ENCODE data around the gene PLXND1. TPM values are rescaled to one million over a fixed set of nuclear protein-coding genes. Genes with fewer than 3 reads are reported as not detected.
"Not testable (repeated sequence)": the region's sequence is repeated elsewhere in the genome, so short reads cannot be mapped to it uniquely, and the experiment has no call there.

Gene PLXND1
- total and polyA plus RNA-seq, 5 experiments from 2014 or later = 0.25 to 11.3 (median 1.2) TPM

DNA sequence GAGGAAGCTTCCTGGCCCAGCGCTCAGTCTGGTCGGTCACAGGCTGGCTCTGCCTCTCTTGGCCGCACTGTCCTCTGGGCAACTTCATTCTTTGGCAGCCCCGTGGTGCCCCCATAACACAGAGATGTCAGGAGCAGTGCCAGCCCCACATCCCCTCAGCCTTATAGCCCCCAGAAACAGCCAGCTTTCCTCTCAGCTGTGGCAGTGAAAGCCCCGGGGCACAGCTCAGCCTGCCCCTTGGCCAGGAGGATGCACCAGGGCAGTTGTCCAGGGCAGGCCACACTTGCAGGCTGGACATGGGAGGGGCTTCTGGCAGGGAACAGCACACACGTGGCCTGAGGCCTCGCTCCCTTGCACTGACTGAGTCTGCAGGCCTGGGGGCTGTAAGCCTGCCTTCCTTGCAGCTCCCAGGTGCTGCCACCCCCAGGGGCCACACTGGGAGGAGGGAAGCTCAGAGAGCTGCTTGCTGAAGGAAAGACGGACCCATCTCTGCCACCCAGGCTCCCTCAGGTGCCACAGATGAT, 88.4 kb downstream of the PLXND1 start:
- POLR2A ChIA-PET = no interaction called here
- no peaks in the 10 kb centered on the region for H3K9me3 Mint-ChIP-seq
- no peaks in the 10 kb centered on the region for H3K27me3 Mint-ChIP-seq
- ATAC-seq = no peak
- no peak overlapping the region for H3K4me3 Mint-ChIP-seq
- no peaks in the 10 kb centered on the region for H3K4me1 Mint-ChIP-seq
- peak overlapping the region in 1 of 10 donors; percentile 59 for H3K27ac Mint-ChIP-seq
- no peak for DNase-seq
- H3K36me3 Mint-ChIP-seq = peaks cover 0 to 2% (median 0%) of the 10 kb centered on the region in 3 donors

- no peaks in the 10 kb centered on the region for H3K4me1 Mint-ChIP-seq
- ATAC-seq (no peak), DNase-seq (no peak)
- H3K27me3 Mint-ChIP-seq = no peaks in the 10 kb centered on the region
- H3K4me3 Mint-ChIP-seq = no peak overlapping the region
- POLR2A ChIA-PET = no interaction called here
- peaks cover 0 to 2% (median 0%) of the 10 kb centered on the region in 3 donors for H3K36me3 Mint-ChIP-seq
- H3K9me3 Mint-ChIP-seq = no peaks in the 10 kb centered on the region
- peak overlapping the region in 2 of 10 donors; percentile 28 to 59 for H3K27ac Mint-ChIP-seq
These were observed 89.0 kb downstream of the PLXND1 start for GRCh38 chr3:129517516-129517915.

- H3K9me3 Mint-ChIP-seq, POLR2A ChIA-PET, H3K36me3 Mint-ChIP-seq, H3K4me1 Mint-ChIP-seq, H3K27me3 Mint-ChIP-seq, ATAC-seq, DNase-seq, H3K4me3 Mint-ChIP-seq: not testable (repeated sequence)
- peak overlapping the region in 1 of 10 donors; percentile 74 for H3K27ac Mint-ChIP-seq
These were observed 90.5 kb downstream of the PLXND1 start for GRCh38 chr3:129515821-129516432.

DNA sequence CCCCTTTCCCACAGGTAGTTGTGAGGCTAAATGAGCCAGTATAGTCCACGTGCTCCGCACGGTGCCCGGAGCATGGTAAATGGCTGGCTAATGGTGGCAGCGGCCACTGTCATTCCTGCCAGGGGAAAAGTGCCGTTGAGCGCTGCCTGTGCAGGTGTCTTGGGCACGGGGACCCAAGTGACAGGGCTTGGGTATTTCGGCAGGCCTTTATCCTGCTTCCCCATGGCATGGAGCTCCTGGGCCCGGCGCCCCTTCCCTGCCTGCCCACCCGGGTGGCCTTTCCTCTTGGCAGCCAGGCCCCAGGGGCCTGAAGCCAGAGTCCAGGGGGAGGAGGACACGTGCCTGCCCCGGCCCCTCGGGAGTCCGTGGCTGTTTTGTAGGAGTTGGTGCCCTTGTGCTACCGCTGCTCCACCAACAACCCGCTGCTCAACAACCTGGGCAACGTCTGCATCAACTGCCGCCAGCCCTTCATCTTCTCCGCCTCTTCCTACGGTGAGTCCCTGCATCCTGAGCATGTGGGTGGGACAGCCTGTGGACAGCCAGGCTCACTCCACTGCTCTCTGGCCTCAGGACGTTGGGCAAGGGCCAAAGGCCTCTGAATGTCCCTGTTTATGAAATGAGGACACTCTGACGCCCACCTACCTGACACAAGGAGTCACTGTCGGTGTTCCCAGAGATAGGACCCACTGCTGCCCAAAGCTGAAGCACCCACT, 91.2 kb downstream of the PLXND1 start:
- not testable (repeated sequence) for H3K27me3 Mint-ChIP-seq, H3K4me3 Mint-ChIP-seq, H3K4me1 Mint-ChIP-seq, H3K9me3 Mint-ChIP-seq, H3K36me3 Mint-ChIP-seq, ATAC-seq, DNase-seq
- POLR2A ChIA-PET = interaction anchor here (0.6 to 1.2 kb wide), 2 partner anchors 9 to 208 kb away, joined by 3 to 6 read pairs; no protein-coding TSS in a partner anchor
- H3K27ac Mint-ChIP-seq = peak overlapping the region in 3 of 10 donors; percentile 14 to 41 (median 15)

DNA sequence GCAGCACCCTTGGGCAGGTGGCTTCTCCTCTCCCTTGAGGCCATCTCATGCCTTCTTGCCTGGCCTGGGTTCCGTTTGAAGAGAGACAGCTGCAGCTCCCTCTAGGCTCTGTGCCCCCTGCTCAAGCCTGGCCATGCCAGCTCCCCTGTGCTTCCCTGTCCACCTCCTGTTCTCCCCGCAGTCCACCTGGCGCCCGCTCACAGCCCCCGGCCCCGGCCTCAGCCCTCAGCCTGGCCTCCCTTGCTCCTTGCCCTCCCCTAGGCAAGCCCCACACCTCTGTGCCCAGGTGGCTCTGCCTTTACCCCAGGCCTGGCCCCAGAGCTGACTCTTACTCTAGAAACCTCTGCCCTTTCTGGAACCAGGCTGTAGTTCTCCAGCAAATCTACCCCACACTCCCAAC, 91.9 kb downstream of the PLXND1 start:
- ATAC-seq = no peak
- Mint-ChIP-seq H3K27me3 (no peaks in the 10 kb centered on the region), H3K36me3 (peaks cover 0 to 6% (median 6%) of the 10 kb centered on the region in 3 donors), H3K4me3 (no peak overlapping the region), H3K9me3 (no peaks in the 10 kb centered on the region), H3K27ac (peak overlapping the region in 2 of 10 donors; percentile 41 to 82), H3K4me1 (peaks cover 0 to 5% (median 2%) of the 10 kb centered on the region in 4 donors)
- no peak for DNase-seq
- POLR2A ChIA-PET = interaction anchor here (0.6 to 1.2 kb wide), 2 partner anchors 8 to 209 kb away, joined by 3 to 6 read pairs; no protein-coding TSS in a partner anchor

- H3K27me3 Mint-ChIP-seq = no peaks in the 10 kb centered on the region
- no peak for ATAC-seq
- no peak overlapping the region for H3K4me3 Mint-ChIP-seq
- no peaks in the 10 kb centered on the region for H3K9me3 Mint-ChIP-seq
- peaks cover 0 to 5% (median 2%) of the 10 kb centered on the region in 4 donors for H3K4me1 Mint-ChIP-seq
- peaks cover 0 to 11% (median 6%) of the 10 kb centered on the region in 3 donors for H3K36me3 Mint-ChIP-seq
- DNase-seq = no peak
- H3K27ac Mint-ChIP-seq = peak overlapping the region in 2 of 10 donors; percentile 6 to 82
- POLR2A ChIA-PET = interaction anchor here (0.6 to 1.2 kb wide), 2 partner anchors 8 to 209 kb away, joined by 3 to 6 read pairs; no protein-coding TSS in a partner anchor
These were observed 92.4 kb downstream of the PLXND1 start for GRCh38 chr3:129514110-129514509.

DNA sequence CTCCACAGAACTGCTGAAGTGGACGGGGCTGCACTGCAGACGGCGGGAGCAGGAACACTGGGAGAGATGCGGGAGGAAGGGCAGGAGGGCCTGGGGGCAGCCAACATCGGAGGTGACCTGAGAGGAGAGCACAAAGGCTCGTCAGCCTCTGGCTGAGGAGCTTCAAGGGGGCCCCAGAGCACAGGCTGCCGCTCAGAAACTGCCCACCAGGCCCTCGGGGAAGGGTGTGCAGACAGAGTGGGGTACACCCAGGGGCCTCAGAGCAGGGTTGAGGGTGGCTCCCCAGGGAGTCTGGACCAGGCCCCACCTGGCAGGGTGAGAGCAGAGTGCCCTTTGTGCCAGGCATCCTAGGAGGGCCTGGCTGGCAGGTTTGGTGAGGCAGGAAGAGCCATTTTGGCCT, 92.8 kb downstream of the PLXND1 start:
- H3K36me3 Mint-ChIP-seq = peaks cover 0 to 8% (median 6%) of the 10 kb centered on the region in 3 donors
- ATAC-seq = no peak
- H3K4me3 Mint-ChIP-seq = no peak overlapping the region

DNA sequence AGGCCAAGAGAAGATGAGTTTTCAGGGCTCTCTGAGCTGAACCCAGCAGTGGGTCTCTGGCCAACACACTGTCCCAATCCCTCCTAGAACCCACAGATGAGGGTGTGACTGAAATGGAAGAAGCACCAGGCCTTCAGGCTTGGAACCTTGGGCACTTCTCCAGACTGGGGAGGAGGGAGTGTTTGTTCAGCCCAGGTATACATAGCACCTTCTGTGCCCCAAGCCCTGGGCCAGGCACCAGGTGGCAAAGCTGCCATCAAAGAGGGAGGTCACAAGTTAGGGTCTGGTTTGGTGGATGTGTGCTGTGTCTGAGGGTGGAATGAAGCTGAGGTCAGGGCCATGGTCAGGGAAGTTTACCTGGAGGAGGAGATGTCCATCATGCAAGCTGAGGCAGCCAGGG, 93.9 kb downstream of the PLXND1 start:
- POLR2A ChIA-PET = no interaction called here
- Mint-ChIP-seq H3K4me3 (no peak overlapping the region), H3K9me3 (no peaks in the 10 kb centered on the region), H3K27ac (peak overlapping the region in 3 of 10 donors; percentile 32 to 74 (median 47)), H3K27me3 (no peaks in the 10 kb centered on the region), H3K4me1 (peaks cover 0 to 5% (median 2%) of the 10 kb centered on the region in 4 donors), H3K36me3 (peaks cover 0 to 8% (median 6%) of the 10 kb centered on the region in 3 donors)
- DNase-seq (no peak), ATAC-seq (no peak)

More for the DNA sequence above, 92.8 kb downstream of the PLXND1 start:
- peak overlapping the region in 1 of 10 donors; percentile 6 for H3K27ac Mint-ChIP-seq
- H3K27me3 Mint-ChIP-seq = no peaks in the 10 kb centered on the region
- POLR2A ChIA-PET = no interaction called here
- H3K4me1 Mint-ChIP-seq = peaks cover 0 to 5% (median 2%) of the 10 kb centered on the region in 4 donors
- DNase-seq = no peak
- H3K9me3 Mint-ChIP-seq = no peaks in the 10 kb centered on the region

DNA sequence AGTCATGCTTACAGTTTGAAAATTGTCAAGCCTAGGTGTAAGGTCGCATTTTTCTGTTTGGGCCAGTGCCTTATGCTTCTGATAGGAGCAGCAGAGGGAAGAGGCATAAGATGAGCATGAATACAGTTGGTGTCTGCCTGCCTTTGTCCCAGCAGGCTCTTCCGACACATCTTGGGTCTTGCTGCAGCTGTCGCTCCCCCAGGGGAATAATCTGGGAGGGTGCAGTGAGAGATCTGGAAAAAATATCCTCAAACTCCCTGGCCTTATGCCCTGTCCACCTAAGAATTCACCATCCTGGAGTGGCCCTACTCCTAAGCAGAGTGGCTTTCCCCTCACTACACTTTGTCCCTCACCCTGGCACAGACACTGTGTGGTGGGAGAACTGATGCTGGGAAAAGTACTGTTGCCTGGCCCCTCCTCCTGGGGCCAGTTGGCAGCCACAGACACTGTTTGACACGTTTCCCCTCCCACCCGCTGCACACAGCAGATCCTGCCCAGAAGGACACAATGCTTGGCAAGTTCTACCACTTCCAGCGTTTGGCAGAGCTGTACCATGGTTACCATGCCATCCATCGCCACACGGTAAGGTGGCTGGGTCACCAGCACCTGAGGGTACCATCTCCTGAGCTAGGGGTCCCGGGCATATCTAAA, 99.2 kb downstream of the PLXND1 start:
- POLR2A ChIA-PET = no interaction called here

DNA sequence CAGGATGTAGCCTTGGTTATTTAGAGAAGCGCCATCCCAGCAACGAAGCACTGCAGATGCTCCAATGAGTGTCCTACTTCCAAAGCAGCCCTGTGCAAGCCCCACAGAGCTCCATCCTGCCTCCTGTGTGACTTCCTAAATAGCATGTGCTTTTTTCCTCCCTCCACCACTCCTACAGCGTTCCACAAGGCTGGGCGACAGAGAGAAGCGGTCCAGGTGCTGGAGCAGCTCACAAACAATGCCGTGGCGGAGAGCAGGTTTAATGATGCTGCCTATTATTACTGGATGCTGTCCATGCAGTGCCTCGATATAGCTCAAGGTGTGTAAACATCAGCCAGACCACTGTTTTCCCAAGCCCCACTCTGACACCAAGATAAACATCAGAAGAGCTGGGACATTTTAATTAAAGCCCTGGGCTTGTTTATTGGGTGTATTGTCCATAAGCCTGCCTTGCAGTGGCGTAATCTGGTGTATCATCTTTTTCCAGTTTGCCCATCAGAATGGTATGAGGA, 100.2 kb downstream of the PLXND1 start:
- no peak for ATAC-seq
- POLR2A ChIA-PET = interaction anchor here (1.1 to 1.2 kb wide), 2 partner anchors 8 to 31 kb away, joined by 3 read pairs; no protein-coding TSS in a partner anchor
- Mint-ChIP-seq H3K27ac (no peak overlapping the region), H3K36me3 (peaks cover 0 to 16% (median 14%) of the 10 kb centered on the region in 3 donors), H3K27me3 (no peaks in the 10 kb centered on the region), H3K9me3 (no peaks in the 10 kb centered on the region), H3K4me1 (peaks cover 0 to 10% (median 2%) of the 10 kb centered on the region in 4 donors), H3K4me3 (no peak overlapping the region)
- no peak for DNase-seq

More for the DNA sequence above, 99.2 kb downstream of the PLXND1 start:
- no peaks in the 10 kb centered on the region for H3K27me3 Mint-ChIP-seq
- no peak overlapping the region for H3K27ac Mint-ChIP-seq
- H3K4me3 Mint-ChIP-seq = no peak overlapping the region
- H3K9me3 Mint-ChIP-seq = no peaks in the 10 kb centered on the region
- peaks cover 0 to 17% (median 13%) of the 10 kb centered on the region in 3 donors for H3K36me3 Mint-ChIP-seq
- no peak for ATAC-seq
- peaks cover 0 to 10% (median 2%) of the 10 kb centered on the region in 4 donors for H3K4me1 Mint-ChIP-seq
- DNase-seq = no peak

- no peak overlapping the region for H3K4me3 Mint-ChIP-seq
- H3K27me3 Mint-ChIP-seq = no peaks in the 10 kb centered on the region
- H3K9me3 Mint-ChIP-seq = no peaks in the 10 kb centered on the region
- no peak overlapping the region for H3K27ac Mint-ChIP-seq
- peaks cover 0 to 22% (median 9%) of the 10 kb centered on the region in 3 donors for H3K36me3 Mint-ChIP-seq
- H3K4me1 Mint-ChIP-seq = peaks cover 0 to 5% (median 1%) of the 10 kb centered on the region in 4 donors
- ATAC-seq (no peak), DNase-seq (no peak)
- POLR2A ChIA-PET = no interaction called here
These were observed 101.1 kb downstream of the PLXND1 start for GRCh38 chr3:129505341-129505740.
